ENCODE measurements around the gene MAML3. TPM values are rescaled to one million over a fixed set of nuclear protein-coding genes. Genes with fewer than 3 reads are reported as not detected.

MAML3 gene
- total and polyA plus RNA-seq, 3 experiments from 2014 or later: 0.44 to 0.57 (median 0.52) TPM

GRCh38 chr4:139865537-139865936 lies 288.4 kb downstream of the MAML3 start:
- CTCF ChIA-PET: no interaction called here
- peak overlapping the region in 1 of 8 donors; percentile 60 for H3K27ac Mint-ChIP-seq
- H3K36me3 ChIP-seq (ENCODE audit: insufficient read depth, low read length): no peaks in the 10 kb centered on the region
- DNase-seq: no peak
- H3K9me3 ChIP-seq (ENCODE audit: low read length): no peaks in the 10 kb centered on the region
- H3K36me3 Mint-ChIP-seq: no peaks in the 10 kb centered on the region
- H3K9me3 Mint-ChIP-seq: peaks cover 0 to 10% (median 3%) of the 10 kb centered on the region in 5 donors
- H3K27me3 Mint-ChIP-seq: peaks cover 3 to 5% of the 10 kb centered on the region in 2 donors
- no peaks in the 10 kb centered on the region for H3K4me1 Mint-ChIP-seq
- no peak overlapping the region for H3K27ac ChIP-seq (ENCODE audit: low read depth, low read length)
- no peaks in the 10 kb centered on the region for H3K4me1 ChIP-seq (ENCODE audit: insufficient read depth, low read length)
- H3K27me3 ChIP-seq (ENCODE audit: insufficient read depth, low read length, poor library complexity, severe bottlenecking): no peaks in the 10 kb centered on the region
- no peak overlapping the region for H3K4me3 ChIP-seq (ENCODE audit: low read length)
- POLR2A ChIA-PET: no interaction called here
- H3K4me3 Mint-ChIP-seq: no peak overlapping the region

- Histone ChIP-seq H3K27me3 (ENCODE audit: insufficient read depth, low read length, poor library complexity, severe bottlenecking) (no peaks in the 10 kb centered on the region), H3K4me1 (ENCODE audit: insufficient read depth, low read length) (no peaks in the 10 kb centered on the region), H3K4me3 (ENCODE audit: low read length) (no peak overlapping the region), H3K27ac (ENCODE audit: low read depth, low read length) (no peak overlapping the region), H3K36me3 (ENCODE audit: insufficient read depth, low read length) (no peaks in the 10 kb centered on the region), H3K9me3 (ENCODE audit: low read length) (no peaks in the 10 kb centered on the region)
- DNase-seq: no peak
- no peak overlapping the region for H3K27ac Mint-ChIP-seq
- H3K27me3 Mint-ChIP-seq: peaks cover 3 to 7% of the 10 kb centered on the region in 2 donors
- H3K9me3 Mint-ChIP-seq: peaks cover 0 to 16% (median 4%) of the 10 kb centered on the region in 5 donors
- H3K36me3 Mint-ChIP-seq: no peaks in the 10 kb centered on the region
- CTCF ChIA-PET: no interaction called here
- H3K4me3 Mint-ChIP-seq: no peak overlapping the region
- POLR2A ChIA-PET: no interaction called here
- no peaks in the 10 kb centered on the region for H3K4me1 Mint-ChIP-seq
Measured at GRCh38 chr4:139863531-139863930, 290.5 kb downstream of the MAML3 start.

DNA sequence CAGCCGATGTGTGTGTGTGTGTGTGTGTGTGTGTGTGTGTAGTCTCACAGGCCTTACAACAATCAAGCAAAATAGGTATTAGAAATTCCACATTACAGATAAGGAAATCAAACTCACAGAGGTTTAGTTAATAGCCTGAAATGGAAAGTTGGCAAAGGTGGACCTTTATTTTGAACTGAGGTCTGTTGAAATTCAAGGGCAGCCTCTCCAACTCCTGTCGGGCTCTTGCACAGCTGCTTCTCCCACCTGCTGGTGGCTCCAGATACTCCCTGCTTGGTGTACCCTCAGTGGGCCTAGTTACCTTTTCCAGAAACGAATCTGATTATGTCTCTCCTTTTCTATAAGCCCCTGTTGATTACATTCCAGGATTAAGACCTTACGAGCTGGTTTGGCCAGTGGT lies 292.5 kb downstream of the MAML3 start:
- CTCF ChIA-PET: interaction anchor here (0.9 kb wide), 1 partner anchor 69 kb away, joined by 3 read pairs; no protein-coding TSS in a partner anchor
- Mint-ChIP-seq H3K27me3 (peaks cover 3 to 12% of the 10 kb centered on the region in 2 donors), H3K27ac (no peak overlapping the region), H3K36me3 (no peaks in the 10 kb centered on the region), H3K4me3 (no peak overlapping the region), H3K4me1 (peaks cover 5 to 8% (median 5%) of the 10 kb centered on the region in 3 donors), H3K9me3 (peaks cover 0 to 16% (median 3%) of the 10 kb centered on the region in 5 donors)
- no peak overlapping the region for H3K4me3 ChIP-seq (ENCODE audit: low read length)
- no peaks in the 10 kb centered on the region for H3K36me3 ChIP-seq (ENCODE audit: insufficient read depth, low read length)
- H3K27ac ChIP-seq (ENCODE audit: low read depth, low read length): no peak overlapping the region
- H3K9me3 ChIP-seq (ENCODE audit: low read length): no peaks in the 10 kb centered on the region
- H3K27me3 ChIP-seq (ENCODE audit: insufficient read depth, low read length, poor library complexity, severe bottlenecking): no peaks in the 10 kb centered on the region
- POLR2A ChIA-PET: no interaction called here
- H3K4me1 ChIP-seq (ENCODE audit: insufficient read depth, low read length): no peaks in the 10 kb centered on the region
- no peak for DNase-seq

DNA sequence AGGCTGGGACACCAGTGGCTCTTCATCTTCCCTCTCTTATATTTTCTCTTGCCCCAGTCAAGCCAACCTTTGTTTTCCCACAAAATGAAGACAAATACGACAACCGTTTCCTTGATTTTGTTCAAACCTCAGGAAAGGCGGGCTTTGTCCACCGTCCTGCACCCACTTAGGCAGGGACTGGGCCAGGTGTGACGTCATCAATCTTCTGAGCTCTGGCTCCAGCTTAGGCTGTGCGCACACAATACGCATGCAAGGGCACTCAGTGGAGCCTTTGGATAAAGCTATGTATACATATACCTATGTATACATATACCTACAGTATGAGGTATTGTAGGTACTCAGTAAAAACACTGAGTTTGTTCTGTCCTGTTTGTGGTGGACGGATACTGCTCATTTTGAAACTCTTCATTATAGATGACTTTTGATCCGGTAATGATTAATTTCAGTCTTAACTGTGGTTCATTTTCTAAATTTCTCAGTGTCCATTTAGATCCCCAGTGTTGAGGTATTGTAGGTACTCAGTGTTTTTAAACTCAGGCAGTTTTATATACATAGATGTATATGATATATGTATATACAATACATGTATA lies 293.5 kb downstream of the MAML3 start:
- ChIA-PET CTCF (no interaction called here), POLR2A (no interaction called here)
- H3K36me3 Mint-ChIP-seq: no peaks in the 10 kb centered on the region
- H3K4me3 ChIP-seq (ENCODE audit: low read length): no peak overlapping the region
- H3K27me3 Mint-ChIP-seq: peaks cover 6 to 12% of the 10 kb centered on the region in 2 donors
- DNase-seq: no peak
- H3K4me1 Mint-ChIP-seq: peaks cover 5 to 8% (median 5%) of the 10 kb centered on the region in 3 donors
- no peak overlapping the region for H3K4me3 Mint-ChIP-seq
- H3K36me3 ChIP-seq (ENCODE audit: insufficient read depth, low read length): no peaks in the 10 kb centered on the region
- H3K9me3 Mint-ChIP-seq: peaks cover 0 to 16% (median 3%) of the 10 kb centered on the region in 5 donors
- no peak overlapping the region for H3K27ac Mint-ChIP-seq
- H3K4me1 ChIP-seq (ENCODE audit: insufficient read depth, low read length): no peaks in the 10 kb centered on the region
- H3K9me3 ChIP-seq (ENCODE audit: low read length): no peaks in the 10 kb centered on the region
- H3K27me3 ChIP-seq (ENCODE audit: insufficient read depth, low read length, poor library complexity, severe bottlenecking): no peaks in the 10 kb centered on the region
- H3K27ac ChIP-seq (ENCODE audit: low read depth, low read length): no peak overlapping the region

- CTCF ChIA-PET: no interaction called here
- Histone ChIP-seq H3K36me3 (ENCODE audit: insufficient read depth, low read length) (no peaks in the 10 kb centered on the region), H3K4me3 (ENCODE audit: low read length) (no peak overlapping the region), H3K27me3 (ENCODE audit: insufficient read depth, low read length, poor library complexity, severe bottlenecking) (no peaks in the 10 kb centered on the region), H3K9me3 (ENCODE audit: low read length) (no peaks in the 10 kb centered on the region), H3K4me1 (ENCODE audit: insufficient read depth, low read length) (no peaks in the 10 kb centered on the region), H3K27ac (ENCODE audit: low read depth, low read length) (no peak overlapping the region)
- Mint-ChIP-seq H3K27me3 (peaks cover 6 to 12% of the 10 kb centered on the region in 2 donors), H3K4me1 (peaks cover 5 to 8% (median 5%) of the 10 kb centered on the region in 3 donors), H3K9me3 (peaks cover 0 to 16% (median 3%) of the 10 kb centered on the region in 5 donors), H3K27ac (no peak overlapping the region), H3K4me3 (no peak overlapping the region), H3K36me3 (no peaks in the 10 kb centered on the region)
- POLR2A ChIA-PET: no interaction called here
- DNase-seq: no peak
Measured at GRCh38 chr4:139859876-139860275, 294.1 kb downstream of the MAML3 start.

GRCh38 chr4:139858436-139859205 lies 295.4 kb downstream of the MAML3 start:
- Mint-ChIP-seq H3K9me3 (peaks cover 0 to 18% (median 3%) of the 10 kb centered on the region in 5 donors), H3K36me3 (no peaks in the 10 kb centered on the region), H3K27ac (no peak overlapping the region), H3K4me3 (no peak overlapping the region), H3K27me3 (peaks cover 6 to 12% of the 10 kb centered on the region in 2 donors), H3K4me1 (peaks cover 5 to 8% (median 5%) of the 10 kb centered on the region in 3 donors)
- H3K27ac ChIP-seq (ENCODE audit: low read depth, low read length): no peak overlapping the region
- no peaks in the 10 kb centered on the region for H3K27me3 ChIP-seq (ENCODE audit: insufficient read depth, low read length, poor library complexity, severe bottlenecking)
- DNase-seq: no peak
- no peak overlapping the region for H3K4me3 ChIP-seq (ENCODE audit: low read length)
- ChIA-PET POLR2A (no interaction called here), CTCF (no interaction called here)
- no peaks in the 10 kb centered on the region for H3K9me3 ChIP-seq (ENCODE audit: low read length)
- H3K36me3 ChIP-seq (ENCODE audit: insufficient read depth, low read length): no peaks in the 10 kb centered on the region
- no peaks in the 10 kb centered on the region for H3K4me1 ChIP-seq (ENCODE audit: insufficient read depth, low read length)

DNA sequence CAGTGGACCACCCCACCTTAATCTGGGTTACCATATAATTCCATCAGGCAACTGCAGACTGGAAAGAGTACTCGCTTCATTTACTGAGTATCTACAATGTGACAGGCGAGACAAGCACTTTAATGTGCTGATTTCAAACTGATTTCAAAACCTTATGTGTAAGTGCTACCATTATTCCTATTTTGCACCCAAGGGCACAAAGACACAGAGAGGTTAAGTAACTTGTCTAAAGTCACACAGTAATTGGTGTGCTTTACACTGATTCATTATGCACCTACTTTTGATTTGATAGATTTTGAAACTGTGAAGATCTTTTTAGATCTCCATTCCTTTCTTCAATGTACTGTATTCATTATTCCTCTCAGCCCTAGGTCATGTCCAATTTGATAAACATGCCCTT lies 296.0 kb downstream of the MAML3 start:
- no peaks in the 10 kb centered on the region for H3K27me3 ChIP-seq (ENCODE audit: insufficient read depth, low read length, poor library complexity, severe bottlenecking)
- H3K9me3 Mint-ChIP-seq: peaks cover 0 to 22% (median 3%) of the 10 kb centered on the region in 5 donors
- no peak overlapping the region for H3K27ac ChIP-seq (ENCODE audit: low read depth, low read length)
- no peak overlapping the region for H3K4me3 Mint-ChIP-seq
- CTCF ChIA-PET: no interaction called here
- no peaks in the 10 kb centered on the region for H3K4me1 ChIP-seq (ENCODE audit: insufficient read depth, low read length)
- no peaks in the 10 kb centered on the region for H3K36me3 Mint-ChIP-seq
- no peak overlapping the region for H3K27ac Mint-ChIP-seq
- no peak for DNase-seq
- POLR2A ChIA-PET: no interaction called here
- H3K9me3 ChIP-seq (ENCODE audit: low read length): no peaks in the 10 kb centered on the region
- no peak overlapping the region for H3K4me3 ChIP-seq (ENCODE audit: low read length)
- H3K36me3 ChIP-seq (ENCODE audit: insufficient read depth, low read length): no peaks in the 10 kb centered on the region
- peaks cover 5 to 8% (median 5%) of the 10 kb centered on the region in 3 donors for H3K4me1 Mint-ChIP-seq
- H3K27me3 Mint-ChIP-seq: peaks cover 6 to 16% of the 10 kb centered on the region in 2 donors

DNA sequence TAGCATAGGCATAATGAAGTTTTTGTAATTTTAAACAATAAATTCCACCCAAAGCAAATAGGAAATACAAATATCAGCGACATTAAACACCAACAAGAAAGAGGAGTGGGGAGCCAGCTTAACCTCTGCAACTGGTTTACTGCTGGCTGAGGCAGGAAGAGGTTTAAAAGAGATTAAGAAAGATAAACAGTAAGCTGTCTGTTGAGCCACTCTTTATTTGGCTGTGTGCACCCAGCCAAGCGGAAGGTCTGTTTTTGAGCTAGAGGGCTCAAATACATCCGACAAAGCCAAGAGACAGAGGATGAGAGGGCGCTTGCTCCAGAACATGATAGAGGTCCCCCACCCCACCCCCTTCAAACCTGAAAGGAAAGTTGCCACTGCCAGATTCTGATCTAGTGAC lies 297.0 kb downstream of the MAML3 start:
- Mint-ChIP-seq H3K9me3 (peaks cover 0 to 19% (median 2%) of the 10 kb centered on the region in 5 donors), H3K36me3 (no peaks in the 10 kb centered on the region), H3K4me1 (peaks cover 5 to 8% (median 5%) of the 10 kb centered on the region in 3 donors), H3K27me3 (peaks cover 6 to 13% of the 10 kb centered on the region in 2 donors), H3K27ac (peak overlapping the region in 1 of 8 donors; percentile 14), H3K4me3 (peak overlapping the region in 2 of 7 donors; percentile 22 to 62)
- H3K4me1 ChIP-seq (ENCODE audit: insufficient read depth, low read length): no peaks in the 10 kb centered on the region
- no peak overlapping the region for H3K4me3 ChIP-seq (ENCODE audit: low read length)
- no peak overlapping the region for H3K27ac ChIP-seq (ENCODE audit: low read depth, low read length)
- POLR2A ChIA-PET: no interaction called here
- DNase-seq: no peak
- no peaks in the 10 kb centered on the region for H3K27me3 ChIP-seq (ENCODE audit: insufficient read depth, low read length, poor library complexity, severe bottlenecking)
- no peaks in the 10 kb centered on the region for H3K9me3 ChIP-seq (ENCODE audit: low read length)
- no peaks in the 10 kb centered on the region for H3K36me3 ChIP-seq (ENCODE audit: insufficient read depth, low read length)
- CTCF ChIA-PET: no interaction called here

Measured in CD8-positive, alpha-beta memory T cell (primary cell).